LNCAP (cell line): Measurements from ENCODE around the gene FAM200C.

Experiments
- TF ChIP-seq, protein P1 (sequence below): fragments of 450-650 bp; IDR thresholded peaks from 2 replicates; pipeline ENCODE4 v1.5.1; 2017; ENCODE audit warnings: mild to moderate bottlenecking

Gene FAM200C

DNA sequence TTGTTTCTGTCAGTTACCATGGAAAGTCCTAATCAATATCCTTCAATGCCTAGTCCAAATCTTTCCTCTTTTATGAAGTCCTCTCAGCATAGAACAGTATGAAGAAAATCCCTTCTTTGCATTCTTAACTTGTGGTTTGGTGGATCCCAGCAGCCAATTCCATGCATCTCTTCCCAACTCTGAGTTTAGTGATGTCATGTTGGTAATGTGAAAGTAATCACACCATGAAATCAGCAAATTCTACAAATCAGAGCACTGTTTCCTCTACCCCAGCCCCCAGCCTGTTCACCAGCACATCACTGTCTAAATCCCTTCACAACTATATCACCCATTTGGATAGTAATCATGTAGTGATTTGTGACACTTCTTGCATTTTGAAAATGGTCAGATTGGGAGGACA lies 24.7 kb downstream of the FAM200C start:
- TF ChIP-seq, protein P1, sequence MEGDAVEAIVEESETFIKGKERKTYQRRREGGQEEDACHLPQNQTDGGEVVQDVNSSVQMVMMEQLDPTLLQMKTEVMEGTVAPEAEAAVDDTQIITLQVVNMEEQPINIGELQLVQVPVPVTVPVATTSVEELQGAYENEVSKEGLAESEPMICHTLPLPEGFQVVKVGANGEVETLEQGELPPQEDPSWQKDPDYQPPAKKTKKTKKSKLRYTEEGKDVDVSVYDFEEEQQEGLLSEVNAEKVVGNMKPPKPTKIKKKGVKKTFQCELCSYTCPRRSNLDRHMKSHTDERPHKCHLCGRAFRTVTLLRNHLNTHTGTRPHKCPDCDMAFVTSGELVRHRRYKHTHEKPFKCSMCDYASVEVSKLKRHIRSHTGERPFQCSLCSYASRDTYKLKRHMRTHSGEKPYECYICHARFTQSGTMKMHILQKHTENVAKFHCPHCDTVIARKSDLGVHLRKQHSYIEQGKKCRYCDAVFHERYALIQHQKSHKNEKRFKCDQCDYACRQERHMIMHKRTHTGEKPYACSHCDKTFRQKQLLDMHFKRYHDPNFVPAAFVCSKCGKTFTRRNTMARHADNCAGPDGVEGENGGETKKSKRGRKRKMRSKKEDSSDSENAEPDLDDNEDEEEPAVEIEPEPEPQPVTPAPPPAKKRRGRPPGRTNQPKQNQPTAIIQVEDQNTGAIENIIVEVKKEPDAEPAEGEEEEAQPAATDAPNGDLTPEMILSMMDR = no peak

DNA sequence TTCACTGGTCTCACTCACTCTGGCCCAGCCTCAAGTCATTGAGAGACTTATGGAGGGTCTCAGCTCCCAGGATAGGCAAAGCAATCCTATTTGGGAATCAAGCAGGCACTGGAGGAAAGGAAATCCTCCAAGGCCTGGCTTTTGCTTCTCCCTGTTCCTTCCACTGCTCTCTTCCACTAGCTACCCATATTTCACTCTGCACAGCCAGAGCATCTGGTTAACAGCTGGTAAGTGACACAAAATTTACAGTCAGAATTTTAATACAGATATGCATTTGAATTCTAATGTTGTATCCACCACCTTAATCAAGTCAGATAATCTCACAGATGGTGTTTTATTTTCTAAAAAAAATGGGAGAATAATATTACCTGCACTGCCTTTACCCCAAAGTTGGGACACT lies 28.6 kb downstream of the FAM200C start:
- TF ChIP-seq, protein P1 = no peak

DNA sequence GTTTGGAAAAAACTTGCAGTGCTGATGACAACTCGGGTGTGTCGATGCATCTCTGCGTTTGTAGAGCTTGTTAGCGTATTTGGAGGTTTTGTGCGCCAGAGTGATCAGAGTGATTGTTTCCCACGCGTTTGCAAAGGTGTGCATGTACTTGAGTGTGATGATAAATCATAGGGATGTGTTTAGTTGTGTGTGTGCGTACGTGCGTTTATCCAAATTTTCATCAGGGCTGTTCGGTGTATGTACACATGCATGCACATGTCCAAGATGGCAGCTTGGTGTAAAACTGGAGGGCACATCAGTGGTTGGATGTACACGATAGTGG lies 29.2 kb downstream of the FAM200C start:
- TF ChIP-seq, protein P1 = no peak

DNA sequence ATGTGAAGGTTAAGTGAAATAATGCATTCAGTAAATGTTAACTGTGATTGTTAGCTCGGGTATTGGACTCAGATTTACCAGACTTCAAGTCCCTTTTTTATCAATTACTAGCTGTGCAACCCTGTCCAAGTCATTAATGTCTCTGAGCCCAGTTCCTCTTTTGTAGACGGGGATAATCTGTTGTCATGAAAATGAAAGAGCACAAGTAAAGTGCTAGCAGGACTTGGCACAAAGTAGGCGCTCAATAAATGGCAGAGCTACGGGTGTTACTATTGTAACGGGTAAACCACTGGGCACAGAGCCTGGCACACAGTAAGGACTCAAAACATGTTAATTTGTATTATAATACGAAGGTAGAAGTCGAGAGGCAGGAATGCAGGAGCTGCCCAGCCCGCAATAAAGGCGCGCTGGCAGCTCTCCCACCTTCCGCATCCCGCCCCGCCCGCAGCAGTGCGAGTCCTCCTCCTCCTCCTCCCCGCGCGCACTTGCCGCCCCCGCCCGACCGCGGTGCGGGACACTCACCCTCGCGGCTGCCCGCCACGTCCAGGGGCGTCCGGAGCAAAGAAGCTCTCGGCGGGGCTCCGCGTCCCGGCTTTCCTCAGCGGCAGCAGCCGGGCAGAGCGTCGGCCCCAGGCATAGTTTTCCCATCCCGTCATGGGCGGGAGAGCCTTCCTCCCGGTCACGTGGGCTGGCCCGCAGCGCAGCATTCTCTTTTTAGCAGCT lies 29.7 kb downstream of the FAM200C start, which contains the start of gene C1QTNF2:
Gene C1QTNF2 (minus strand): TSS at position 637 of the 723 bp plus-strand sequence. CDS start 15,615 bp downstream, outside the sequence.
- TF ChIP-seq, protein P1 = no peak

DNA sequence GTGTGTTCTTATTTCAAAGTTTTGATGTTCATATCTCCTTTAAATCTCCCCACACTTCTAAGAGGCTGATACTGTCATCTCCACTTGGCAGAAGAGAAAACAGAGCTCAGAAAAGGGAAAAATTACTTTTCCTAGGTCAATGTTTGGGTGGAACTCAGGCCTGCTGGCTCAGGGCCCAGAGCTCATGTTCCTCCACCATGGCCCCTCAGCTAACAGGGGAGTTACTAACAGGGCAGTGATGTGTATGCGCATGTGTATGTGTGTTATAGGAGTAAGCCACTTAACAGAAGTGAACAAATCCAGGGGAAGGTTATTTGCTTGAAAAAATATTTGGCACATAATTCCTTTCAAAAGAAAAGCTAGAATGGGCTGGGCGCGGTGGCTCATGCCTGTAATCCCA lies 32.0 kb downstream of the FAM200C start:
- TF ChIP-seq, protein P1 = no peak

DNA sequence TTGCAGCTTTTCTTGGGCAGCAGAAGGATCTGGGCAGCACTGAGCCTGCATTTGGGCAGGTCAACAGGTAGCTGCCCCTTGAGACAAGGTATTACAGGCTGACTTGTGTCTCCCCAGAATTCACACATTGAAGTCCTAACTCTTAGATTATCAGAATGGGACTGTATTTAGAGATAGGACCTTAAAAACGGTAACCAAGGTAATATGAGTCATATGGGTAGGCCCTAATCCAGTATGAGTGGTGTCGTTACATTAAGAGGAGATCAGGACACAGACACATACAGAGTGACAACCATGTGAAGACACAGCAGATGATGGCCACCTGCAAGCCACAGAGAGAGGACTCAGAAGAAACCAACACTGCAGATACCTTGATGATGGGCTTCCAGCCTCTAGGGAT lies 32.6 kb downstream of the FAM200C start:
- TF ChIP-seq, protein P1 = no peak

DNA sequence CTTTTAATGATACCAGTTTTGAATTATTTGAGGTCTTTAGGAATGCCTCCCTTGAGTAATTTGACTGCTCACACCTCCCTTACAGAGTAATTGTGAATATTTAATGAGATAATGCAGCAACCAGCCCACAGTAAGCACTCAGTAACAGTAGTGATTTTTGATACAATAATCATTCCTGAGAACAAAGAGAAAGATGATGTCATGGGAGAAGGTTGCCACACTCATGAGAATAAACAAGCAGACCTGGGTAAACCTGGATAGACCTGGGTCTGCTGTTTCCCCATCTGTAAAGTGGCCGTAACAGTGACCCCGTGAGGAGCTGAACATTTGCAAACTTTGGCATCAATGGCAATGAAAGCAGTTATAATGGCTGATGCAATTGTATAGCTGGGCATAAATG lies 33.6 kb downstream of the FAM200C start:
- TF ChIP-seq, protein P1 = no peak
